HepG2 (cell line): Measurements from ENCODE around the gene ADGRV1. TPM values are rescaled to one million over a fixed set of nuclear protein-coding genes. Genes with fewer than 3 reads are reported as not detected.

Experiments
- ATAC-seq: fragments of 200-7000 bp; cut with Tn5 transposase; 3 replicates; pipeline ENCODE4 v1.9.1; 2020; ENCODE audit warnings: mild to moderate bottlenecking, moderate library complexity
- BruUV-seq: library from RNA; stranded (reverse); fragments of 400-500 nt; replicated peaks from 2 replicates; lab custom pipeline; 2021; lab: Mats Ljungman, UMichigan
- CTCF ChIA-PET: fragments of 300-600 bp; formaldehyde crosslinking; extraction: SDS; loops from one replicate; lab custom pipeline; 2021; ENCODE audit warnings: low total read pairs, inconsistent platforms, low intra/inter-chr PET ratio; lab: Yijun Ruan, JAX
- POLR2A ChIA-PET: fragments of 350-600 bp; sonication (Branson Sonifier 250); formaldehyde crosslinking; loops from one replicate; lab custom pipeline; 2020; ENCODE audit warnings: antibody characterized with exemption, inconsistent platforms; lab: Yijun Ruan, JAX
- DNase-seq: peaks from one replicate; pipeline ENCODE4 v3.0.0-alpha.2; 2015; ENCODE audit warnings: low spot score
- FAIRE-seq: peaks from 3 replicates; lab custom pipeline; 2011; peaks lifted over from hg19 to GRCh38; lab: Jason Lieb, UNC
- H2AFZ ChIP-seq: one replicate; pipeline ENCODE4 v1.6.1; 2011; ENCODE audit warnings: low read length, inconsistent platforms
- H3K27ac ChIP-seq: fragments of 300-600 bp; 3 replicates; pipeline ENCODE4 v1.8.0; 2011; ENCODE audit warnings: mixed run types, mild to moderate bottlenecking, mixed read lengths, low read length, inconsistent platforms; ENCODE audit not compliant: insufficient read depth; ENCODE audit errors: extremely low read length
- H3K27me3 ChIP-seq, 2 experiments: fragments of 200-600 bp in 1 of 2; 2 replicates in 1 of 2; 3 replicates in 1 of 2; pipeline versions ENCODE4 v1.6.0 to v1.8.0; 2011; ENCODE audit warnings: low read length in 2 of 2, mild to moderate bottlenecking in 2 of 2, moderate library complexity in 2 of 2, inconsistent platforms in 1 of 2; ENCODE audit not compliant: insufficient read depth in 2 of 2, control insufficient read depth in 1 of 2
- H3K36me3 ChIP-seq, 2 experiments: fragments of 200-600 bp in 1 of 2; replicated peaks in 1 of 2; 2 replicates in 1 of 2; 3 replicates in 1 of 2; pipeline versions ENCODE4 v1.5.1 to v1.8.0; 2011; ENCODE audit warnings: low read length in 2 of 2, inconsistent platforms in 1 of 2; ENCODE audit not compliant: insufficient read depth in 2 of 2, control insufficient read depth in 1 of 2
- H3K4me1 ChIP-seq: 2 replicates; pipeline ENCODE4 v1.5.1; 2012; ENCODE audit warnings: low read length, inconsistent platforms; ENCODE audit not compliant: insufficient read depth
- H3K4me2 ChIP-seq: 2 replicates; pipeline ENCODE4 v1.6.0; 2011; ENCODE audit warnings: low read depth, low read length, inconsistent platforms
- H3K4me3 ChIP-seq, 3 experiments: fragments of 200-600 bp in 1 of 3; sonication (generic), shearing (Covaris generic) in 1 of 3; replicated peaks in 1 of 3; 2 replicates each; pipeline ENCODE4 v1.5.1; 2011 to 2016; ENCODE audit warnings: low read length in 3 of 3, inconsistent platforms in 2 of 3, low read depth in 2 of 3, mild to moderate bottlenecking in 2 of 3, control low read depth in 1 of 3, mixed read lengths in 1 of 3; ENCODE audit not compliant: insufficient read depth in 1 of 3
- H3K79me2 ChIP-seq: one replicate; pipeline ENCODE4 v1.6.1; 2011; ENCODE audit warnings: low read length, inconsistent platforms; ENCODE audit not compliant: insufficient read depth
- H3K9ac ChIP-seq: 2 replicates; pipeline ENCODE4 v1.6.0; 2011; ENCODE audit warnings: mild to moderate bottlenecking, low read depth, low read length, inconsistent platforms; ENCODE audit not compliant: insufficient read depth
- H3K9me3 ChIP-seq: 2 replicates; pipeline ENCODE4 v1.5.1; 2012; ENCODE audit warnings: mild to moderate bottlenecking, low read length
- H4K20me1 ChIP-seq: 2 replicates; pipeline ENCODE4 v1.6.0; 2011; ENCODE audit warnings: inconsistent platforms, mild to moderate bottlenecking, low read length, moderate library complexity; ENCODE audit not compliant: insufficient read depth
- ARID2 ChIP-seq: sonication (generic); formaldehyde crosslinking; IDR thresholded peaks from 2 replicates; pipeline ENCODE4 v1.8.1; 2022; ENCODE audit warnings: mild to moderate bottlenecking, missing genetic modification reagents, borderline replicate concordance
- CENPX ChIP-seq: sonication (generic); formaldehyde crosslinking; IDR thresholded peaks from 2 replicates; pipeline ENCODE4 v1.9.0; 2021; ENCODE audit warnings: mild to moderate bottlenecking, missing genetic modification reagents, moderate library complexity
- GFI1 ChIP-seq: sonication (generic); formaldehyde crosslinking; IDR thresholded peaks from 2 replicates; pipeline ENCODE4 v1.5.0; 2020; ENCODE audit warnings: missing genetic modification reagents, mild to moderate bottlenecking, borderline replicate concordance
- HNF1A ChIP-seq, 2 experiments: sonication (generic) in 1 of 2; formaldehyde crosslinking in 1 of 2; IDR thresholded peaks; 2 replicates each; pipeline versions ENCODE4 v1.4.0 to v1.6.1; 2016 to 2020; ENCODE audit warnings: borderline replicate concordance in 1 of 2, low read depth in 1 of 2, mild to moderate bottlenecking in 1 of 2, missing genetic modification reagents in 1 of 2
- JARID2 ChIP-seq: sonication (generic); formaldehyde crosslinking; IDR thresholded peaks from 2 replicates; pipeline ENCODE4 v1.8.1; 2023; ENCODE audit warnings: missing genetic modification reagents, inconsistent platforms; ENCODE audit not compliant: insufficient replicate concordance
- NCOA5 ChIP-seq: sonication (generic); formaldehyde crosslinking; IDR thresholded peaks from 2 replicates; pipeline ENCODE4 v1.4.0; 2020; ENCODE audit warnings: missing genetic modification reagents
- SIX4 ChIP-seq: sonication (generic); formaldehyde crosslinking; IDR thresholded peaks from 2 replicates; pipeline ENCODE4 v1.4.0; 2020; ENCODE audit warnings: missing genetic modification reagents
- SMAD1 ChIP-seq: sonication (generic); formaldehyde crosslinking; IDR thresholded peaks from 2 replicates; pipeline ENCODE4 v1.4.0; 2020; ENCODE audit warnings: missing genetic modification reagents, low read depth, mild to moderate bottlenecking, borderline replicate concordance
- SYNCRIP ChIP-seq: fragments of 200-400 bp; formaldehyde crosslinking; IDR thresholded peaks from 2 replicates; pipeline ENCODE4 v1.6.1; 2018; ENCODE audit warnings: mild to moderate bottlenecking, low read depth, low read length; ENCODE audit not compliant: insufficient read depth
- TOE1 ChIP-seq: sonication (generic); formaldehyde crosslinking; IDR thresholded peaks from 2 replicates; pipeline ENCODE4 v1.4.0; 2020; ENCODE audit warnings: mild to moderate bottlenecking, missing genetic modification reagents
- ZBTB14 ChIP-seq: sonication (generic); formaldehyde crosslinking; IDR thresholded peaks from 2 replicates; pipeline ENCODE4 v1.4.0; 2020; ENCODE audit warnings: missing genetic modification reagents
- ZFAT ChIP-seq: sonication (generic); formaldehyde crosslinking; conservative IDR thresholded peaks from 2 replicates; pipeline ENCODE4 v1.8.1; 2023; ENCODE audit warnings: missing genetic modification reagents, inconsistent platforms
- ZNF558 ChIP-seq: sonication (generic); formaldehyde crosslinking; IDR thresholded peaks from 2 replicates; pipeline ENCODE4 v1.9.0; 2022; ENCODE audit warnings: mild to moderate bottlenecking, missing genetic modification reagents, borderline replicate concordance
- ZNF674 ChIP-seq: sonication (generic); formaldehyde crosslinking; IDR thresholded peaks from 2 replicates; pipeline ENCODE4 v1.5.0; 2020; ENCODE audit warnings: low read depth, mild to moderate bottlenecking, missing genetic modification reagents
- ZNF747 ChIP-seq: sonication (generic); formaldehyde crosslinking; IDR thresholded peaks from 2 replicates; pipeline ENCODE4 v1.8.1; 2023; ENCODE audit warnings: missing genetic modification reagents, mild to moderate bottlenecking, borderline replicate concordance
- ZNF839 ChIP-seq: sonication (generic); formaldehyde crosslinking; IDR thresholded peaks from 2 replicates; pipeline ENCODE4 v1.4.0; 2020; ENCODE audit warnings: missing genetic modification reagents, mild to moderate bottlenecking, borderline replicate concordance
- WGBS: methylation state at CpG from one replicate; pipeline ENCODE4 v1.1.6; 2017; ENCODE audit warnings: low lambda C conversion rate; 5-methylcytosine and 5-hydroxymethylcytosine counted together
- in situ Hi-C: cut with HindIII; loops from 2 replicates; pipeline ENCODE4 v1.10.0; 2017; ENCODE audit warnings: low pct_unique_long_range_greater_than_20kb; ENCODE audit not compliant: extremely low pct_ligation_motif_present
- intact Hi-C: fragments of 100-400 bp; cut with micrococcal nuclease; formaldehyde crosslinking; loops from one replicate; pipeline ENCODE4 v1.10.0; 2022; ENCODE audit not compliant: unreplicated experiment
- polyA plus RNA-seq, 8 experiments: library from polyadenylated mRNA; depleted of rRNA in 3 of 8; stranded (reverse) in 7 of 8; unstranded in 1 of 8; fragments of >200 nt; fragmentation: Illumina TruSeq in 4 of 8; extraction: Trizol in 4 of 8; gene quantifications; 2 replicates each; pipeline versions ENCODE4 v1.2.1 to v1.2.3, GENCODE V29; 2011 to 2016; ENCODE audit warnings: low read depth in 4 of 8, missing spikeins in 1 of 8, mixed read lengths in 1 of 8; ENCODE audit not compliant: insufficient read depth in 1 of 8
- total RNA-seq, 5 experiments: library from RNA; depleted of rRNA; stranded (reverse); fragments of >200 nt; fragmentation: Illumina TruSeq; extraction: Trizol; gene quantifications; 2 replicates each; pipeline ENCODE4 v1.2.3, GENCODE V29; 2016; ENCODE audit warnings: low read depth in 1 of 5
- TF ChIP-seq, protein P1 (sequence below): sonication (generic); formaldehyde crosslinking; IDR thresholded peaks from 2 replicates; pipeline ENCODE4 v1.4.0; 2020; ENCODE audit warnings: missing genetic modification reagents

ADGRV1 gene
- total and polyA plus RNA-seq, 2 of the 13 experiments (the other 11 are each of a cell fraction or from before 2014, with no cell fraction given) = 1.7 to 3.9 TPM

DNA sequence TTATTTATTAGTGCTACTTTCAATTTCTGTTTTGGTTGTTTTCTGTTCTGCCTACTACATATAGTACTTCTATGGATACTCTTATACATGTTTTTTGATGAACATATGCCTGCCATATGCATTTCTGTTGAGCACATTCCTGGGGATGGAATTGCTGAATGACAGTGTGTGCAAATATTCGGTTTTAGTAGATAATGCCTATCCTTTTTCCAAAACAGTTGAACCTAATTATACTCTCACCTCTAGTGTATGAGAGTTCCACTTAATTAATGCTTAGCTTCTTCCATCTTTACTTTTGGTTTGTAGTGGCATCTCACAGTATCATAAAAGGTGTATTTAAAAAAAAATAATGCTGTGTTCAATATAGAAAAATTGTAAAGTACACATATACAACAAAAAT, 96.8 kb downstream of the ADGRV1 start:
- DNase-seq = no peak
- no peaks in the 10 kb centered on the region for H3K36me3 ChIP-seq
- no peak for ATAC-seq
- no peaks in the 10 kb centered on the region for H3K4me1 ChIP-seq
- H3K4me2 ChIP-seq = no peak overlapping the region
- 0% methylated on average over 1 of the region's 1 CpG for WGBS
- intact Hi-C loops (no loop called here), in situ Hi-C loops (no loop called here)
- no TSS peak for BruUV-seq
- no peak overlapping the region for H3K9ac ChIP-seq
- H3K9me3 ChIP-seq = no peaks in the 10 kb centered on the region
- no peaks in the 10 kb centered on the region for H4K20me1 ChIP-seq
- no peak overlapping the region for H2AFZ ChIP-seq
- CTCF ChIA-PET = no interaction called here
- H3K79me2 ChIP-seq = no peaks in the 10 kb centered on the region
- H3K27ac ChIP-seq = no peak overlapping the region
- POLR2A ChIA-PET = no interaction called here
- no peak for FAIRE-seq
- no peaks in the 10 kb centered on the region for H3K27me3 ChIP-seq
- no peak overlapping the region for H3K4me3 ChIP-seq
- TF ChIP-seq ZBTB14 (no peak), ZNF558 (CRISPR knock-in tag) (no peak), CENPX (CRISPR knock-in tag) (no peak), JARID2 (CRISPR knock-in tag) (no peak), GFI1 (CRISPR knock-in tag) (no peak), SYNCRIP (no peak), HNF1A (IDR thresholded peaks at IDR 0.05; ENCODE audit: low read depth) (no peak), HNF1A (CRISPR knock-in tag; IDR thresholded peaks at IDR 0.05; ENCODE audit: borderline replicate concordance) (no peak), ARID2 (no peak), ZFAT (CRISPR knock-in tag) (no peak), SMAD1 (CRISPR knock-in tag) (no peak), SIX4 (CRISPR knock-in tag) (no peak), ZNF674 (CRISPR knock-in tag) (no peak), NCOA5 (no peak), ZNF747 (CRISPR knock-in tag) (no peak), ZNF839 (CRISPR knock-in tag) (no peak), TOE1 (CRISPR knock-in tag) (no peak)
- TF ChIP-seq, protein P1, sequence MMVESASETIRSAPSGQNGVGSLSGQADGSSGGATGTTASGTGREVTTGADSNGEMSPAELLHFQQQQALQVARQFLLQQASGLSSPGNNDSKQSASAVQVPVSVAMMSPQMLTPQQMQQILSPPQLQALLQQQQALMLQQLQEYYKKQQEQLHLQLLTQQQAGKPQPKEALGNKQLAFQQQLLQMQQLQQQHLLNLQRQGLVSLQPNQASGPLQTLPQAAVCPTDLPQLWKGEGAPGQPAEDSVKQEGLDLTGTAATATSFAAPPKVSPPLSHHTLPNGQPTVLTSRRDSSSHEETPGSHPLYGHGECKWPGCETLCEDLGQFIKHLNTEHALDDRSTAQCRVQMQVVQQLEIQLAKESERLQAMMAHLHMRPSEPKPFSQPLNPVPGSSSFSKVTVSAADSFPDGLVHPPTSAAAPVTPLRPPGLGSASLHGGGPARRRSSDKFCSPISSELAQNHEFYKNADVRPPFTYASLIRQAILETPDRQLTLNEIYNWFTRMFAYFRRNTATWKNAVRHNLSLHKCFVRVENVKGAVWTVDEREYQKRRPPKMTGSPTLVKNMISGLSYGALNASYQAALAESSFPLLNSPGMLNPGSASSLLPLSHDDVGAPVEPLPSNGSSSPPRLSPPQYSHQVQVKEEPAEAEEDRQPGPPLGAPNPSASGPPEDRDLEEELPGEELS = no peak
